Measurements from ENCODE around the gene PNLIPRP1.

- TF ChIP-seq, protein P1, sequence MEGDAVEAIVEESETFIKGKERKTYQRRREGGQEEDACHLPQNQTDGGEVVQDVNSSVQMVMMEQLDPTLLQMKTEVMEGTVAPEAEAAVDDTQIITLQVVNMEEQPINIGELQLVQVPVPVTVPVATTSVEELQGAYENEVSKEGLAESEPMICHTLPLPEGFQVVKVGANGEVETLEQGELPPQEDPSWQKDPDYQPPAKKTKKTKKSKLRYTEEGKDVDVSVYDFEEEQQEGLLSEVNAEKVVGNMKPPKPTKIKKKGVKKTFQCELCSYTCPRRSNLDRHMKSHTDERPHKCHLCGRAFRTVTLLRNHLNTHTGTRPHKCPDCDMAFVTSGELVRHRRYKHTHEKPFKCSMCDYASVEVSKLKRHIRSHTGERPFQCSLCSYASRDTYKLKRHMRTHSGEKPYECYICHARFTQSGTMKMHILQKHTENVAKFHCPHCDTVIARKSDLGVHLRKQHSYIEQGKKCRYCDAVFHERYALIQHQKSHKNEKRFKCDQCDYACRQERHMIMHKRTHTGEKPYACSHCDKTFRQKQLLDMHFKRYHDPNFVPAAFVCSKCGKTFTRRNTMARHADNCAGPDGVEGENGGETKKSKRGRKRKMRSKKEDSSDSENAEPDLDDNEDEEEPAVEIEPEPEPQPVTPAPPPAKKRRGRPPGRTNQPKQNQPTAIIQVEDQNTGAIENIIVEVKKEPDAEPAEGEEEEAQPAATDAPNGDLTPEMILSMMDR (conservative IDR thresholded peaks at IDR 0.05; ENCODE audit: low read depth, low read length): no peak
- no peak for TF ChIP-seq EZH2phosphoT487 (IDR thresholded peaks at IDR 0.05; ENCODE audit: borderline replicate concordance, low read length)
Measured at GRCh38 chr10:116636976-116637375, 46.2 kb downstream of the PNLIPRP1 start.
